ENCODE data around the gene STX8. TPM values are rescaled to one million over a fixed set of nuclear protein-coding genes. Genes with fewer than 3 reads are reported as not detected.

The STX8 gene
- total RNA-seq, 1 experiment from 2014 or later, result 50.3 TPM

DNA sequence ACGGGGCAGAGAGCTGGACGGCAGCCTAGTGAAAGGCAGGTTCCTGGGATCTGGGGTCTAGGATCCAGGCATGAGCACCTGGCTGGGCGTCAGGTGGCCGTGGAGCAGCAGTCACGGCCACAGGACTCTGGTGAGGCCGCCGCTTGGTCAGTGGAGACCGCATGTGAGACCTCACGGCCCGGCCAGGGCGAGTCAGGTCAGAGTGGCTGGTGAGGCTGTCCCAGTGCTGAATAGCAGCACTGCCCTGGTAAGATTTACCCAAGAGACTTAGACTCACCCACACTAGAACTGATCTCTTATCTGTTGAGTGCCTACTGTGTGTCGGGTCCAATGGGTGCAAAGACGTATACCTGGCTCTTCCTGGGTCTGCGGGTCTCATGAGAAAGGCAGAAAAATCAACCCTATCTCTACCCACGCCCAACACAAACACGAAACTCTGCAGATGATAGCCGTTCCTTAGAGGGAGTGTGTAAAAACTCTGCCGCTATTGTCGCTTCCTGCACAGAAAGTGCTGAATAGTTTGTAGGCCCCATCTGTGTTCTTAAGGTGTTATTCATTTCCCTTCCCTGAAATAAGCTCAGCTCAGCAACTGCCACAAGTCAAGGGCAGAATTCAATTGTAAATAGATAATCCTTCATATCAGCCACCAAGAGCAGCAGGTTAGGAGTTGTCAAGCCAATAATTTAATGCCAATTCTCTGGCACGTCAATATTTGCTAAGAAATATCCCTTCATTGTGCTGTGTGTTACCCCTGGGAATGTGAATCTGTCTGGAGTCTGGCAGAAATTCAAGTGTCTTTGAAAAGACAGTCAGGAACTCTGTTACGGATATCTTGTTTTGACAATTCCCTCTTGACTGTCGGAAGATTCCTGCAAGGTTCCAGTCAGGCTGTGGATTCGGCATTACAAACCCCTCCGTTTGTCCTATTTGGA lies 314.3 kb downstream of the STX8 start:
- no peaks in the 10 kb centered on the region for H3K9me3 ChIP-seq (ENCODE audit: control insufficient read depth, insufficient read depth, low read depth, low read length)
- TF ChIP-seq SIN3A (IDR thresholded peaks at IDR 0.05; ENCODE audit: borderline replicate concordance, insufficient read depth, low read depth, low read length) (no peak), TCF7L2 (IDR thresholded peaks at IDR 0.05; ENCODE audit: low read depth, low read length) (no peak), POLR2AphosphoS5 (IDR thresholded peaks at IDR 0.05; ENCODE audit: low read depth, low read length) (no peak)
- TF ChIP-seq, protein P1, sequence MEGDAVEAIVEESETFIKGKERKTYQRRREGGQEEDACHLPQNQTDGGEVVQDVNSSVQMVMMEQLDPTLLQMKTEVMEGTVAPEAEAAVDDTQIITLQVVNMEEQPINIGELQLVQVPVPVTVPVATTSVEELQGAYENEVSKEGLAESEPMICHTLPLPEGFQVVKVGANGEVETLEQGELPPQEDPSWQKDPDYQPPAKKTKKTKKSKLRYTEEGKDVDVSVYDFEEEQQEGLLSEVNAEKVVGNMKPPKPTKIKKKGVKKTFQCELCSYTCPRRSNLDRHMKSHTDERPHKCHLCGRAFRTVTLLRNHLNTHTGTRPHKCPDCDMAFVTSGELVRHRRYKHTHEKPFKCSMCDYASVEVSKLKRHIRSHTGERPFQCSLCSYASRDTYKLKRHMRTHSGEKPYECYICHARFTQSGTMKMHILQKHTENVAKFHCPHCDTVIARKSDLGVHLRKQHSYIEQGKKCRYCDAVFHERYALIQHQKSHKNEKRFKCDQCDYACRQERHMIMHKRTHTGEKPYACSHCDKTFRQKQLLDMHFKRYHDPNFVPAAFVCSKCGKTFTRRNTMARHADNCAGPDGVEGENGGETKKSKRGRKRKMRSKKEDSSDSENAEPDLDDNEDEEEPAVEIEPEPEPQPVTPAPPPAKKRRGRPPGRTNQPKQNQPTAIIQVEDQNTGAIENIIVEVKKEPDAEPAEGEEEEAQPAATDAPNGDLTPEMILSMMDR (IDR thresholded peaks at IDR 0.05), result no peak
- TF ChIP-seq, protein P2, sequence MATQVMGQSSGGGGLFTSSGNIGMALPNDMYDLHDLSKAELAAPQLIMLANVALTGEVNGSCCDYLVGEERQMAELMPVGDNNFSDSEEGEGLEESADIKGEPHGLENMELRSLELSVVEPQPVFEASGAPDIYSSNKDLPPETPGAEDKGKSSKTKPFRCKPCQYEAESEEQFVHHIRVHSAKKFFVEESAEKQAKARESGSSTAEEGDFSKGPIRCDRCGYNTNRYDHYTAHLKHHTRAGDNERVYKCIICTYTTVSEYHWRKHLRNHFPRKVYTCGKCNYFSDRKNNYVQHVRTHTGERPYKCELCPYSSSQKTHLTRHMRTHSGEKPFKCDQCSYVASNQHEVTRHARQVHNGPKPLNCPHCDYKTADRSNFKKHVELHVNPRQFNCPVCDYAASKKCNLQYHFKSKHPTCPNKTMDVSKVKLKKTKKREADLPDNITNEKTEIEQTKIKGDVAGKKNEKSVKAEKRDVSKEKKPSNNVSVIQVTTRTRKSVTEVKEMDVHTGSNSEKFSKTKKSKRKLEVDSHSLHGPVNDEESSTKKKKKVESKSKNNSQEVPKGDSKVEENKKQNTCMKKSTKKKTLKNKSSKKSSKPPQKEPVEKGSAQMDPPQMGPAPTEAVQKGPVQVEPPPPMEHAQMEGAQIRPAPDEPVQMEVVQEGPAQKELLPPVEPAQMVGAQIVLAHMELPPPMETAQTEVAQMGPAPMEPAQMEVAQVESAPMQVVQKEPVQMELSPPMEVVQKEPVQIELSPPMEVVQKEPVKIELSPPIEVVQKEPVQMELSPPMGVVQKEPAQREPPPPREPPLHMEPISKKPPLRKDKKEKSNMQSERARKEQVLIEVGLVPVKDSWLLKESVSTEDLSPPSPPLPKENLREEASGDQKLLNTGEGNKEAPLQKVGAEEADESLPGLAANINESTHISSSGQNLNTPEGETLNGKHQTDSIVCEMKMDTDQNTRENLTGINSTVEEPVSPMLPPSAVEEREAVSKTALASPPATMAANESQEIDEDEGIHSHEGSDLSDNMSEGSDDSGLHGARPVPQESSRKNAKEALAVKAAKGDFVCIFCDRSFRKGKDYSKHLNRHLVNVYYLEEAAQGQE (IDR thresholded peaks at IDR 0.05; ENCODE audit: insufficient read depth in 1 of 2, low read depth in 2 of 2, low read length in 1 of 2), result no peak
- no peak overlapping the region for H3K4me3 ChIP-seq (ENCODE audit: low read depth in 2 of 2, low read length in 2 of 2)
- no peak overlapping the region for H3K27ac ChIP-seq (ENCODE audit: low read length)
- H3K27me3 ChIP-seq (ENCODE audit: control insufficient read depth, insufficient read depth, low read length), result no peaks in the 10 kb centered on the region
- POLR2A ChIA-PET, result no interaction called here
- CTCF ChIA-PET, result no interaction called here
- intact Hi-C loops (cut with micrococcal nuclease; ENCODE audit: unreplicated experiment) (no loop called here), in situ Hi-C loops (cut with HindIII; ENCODE audit: low pct_unique_long_range_greater_than_20kb, low sequenced_read_pairs) (no loop called here)
- ATAC-seq, result no peak
- no peak for DNase-seq (ENCODE audit: low read depth, low spot score)
- BruUV-seq (replicated peaks), result no TSS peak
- no peaks in the 10 kb centered on the region for H3K36me3 ChIP-seq (ENCODE audit: control insufficient read depth, insufficient read depth, low read length)
- H3K4me1 ChIP-seq (ENCODE audit: control insufficient read depth, insufficient read depth, low read length), result peaks cover 22% of the 10 kb centered on the region

DNA sequence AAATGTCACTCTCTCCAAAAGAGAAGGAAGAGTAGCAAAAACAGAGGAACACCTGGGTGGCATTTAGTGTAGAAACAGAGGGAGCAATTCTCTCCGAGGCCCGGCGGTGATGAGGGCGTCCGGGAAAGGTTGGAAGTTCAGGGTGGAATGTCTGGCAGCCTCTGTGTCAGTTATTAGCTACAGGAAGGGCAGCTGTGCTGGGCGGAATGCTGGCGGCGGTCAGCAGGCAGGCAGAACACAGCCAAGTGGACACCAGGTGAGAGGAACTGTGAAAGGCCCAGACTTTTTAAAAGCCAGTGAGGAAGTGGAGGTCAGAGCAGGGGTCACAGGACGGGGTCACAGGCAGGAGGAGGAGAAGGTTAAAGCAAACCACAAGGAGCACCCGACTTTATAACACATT lies 316.2 kb downstream of the STX8 start:
- DNase-seq (ENCODE audit: low read depth, low spot score) (no peak), ATAC-seq (peak; percentile 68)
- Histone ChIP-seq H3K4me1 (ENCODE audit: control insufficient read depth, insufficient read depth, low read length) (peaks cover 26% of the 10 kb centered on the region), H3K4me3 (ENCODE audit: low read depth in 2 of 2, low read length in 2 of 2) (no peak overlapping the region), H3K9me3 (ENCODE audit: control insufficient read depth, insufficient read depth, low read depth, low read length) (no peaks in the 10 kb centered on the region), H3K27ac (ENCODE audit: low read length) (peak overlapping the region; percentile 62), H3K36me3 (ENCODE audit: control insufficient read depth, insufficient read depth, low read length) (no peaks in the 10 kb centered on the region), H3K27me3 (ENCODE audit: control insufficient read depth, insufficient read depth, low read length) (no peaks in the 10 kb centered on the region)
- ChIA-PET CTCF (no interaction called here), POLR2A (interaction anchor here (0.6 kb wide), 1 partner anchor 8 kb away, joined by 13 read pairs; no protein-coding TSS in a partner anchor)
- intact Hi-C loops (cut with micrococcal nuclease; ENCODE audit: unreplicated experiment) (no loop called here), in situ Hi-C loops (cut with HindIII; ENCODE audit: low pct_unique_long_range_greater_than_20kb, low sequenced_read_pairs) (no loop called here)
- TF ChIP-seq, protein P1 (IDR thresholded peaks at IDR 0.05), result no peak
- TF ChIP-seq TCF7L2 (IDR thresholded peaks at IDR 0.05; ENCODE audit: low read depth, low read length) (no peak), SIN3A (IDR thresholded peaks at IDR 0.05; ENCODE audit: borderline replicate concordance, insufficient read depth, low read depth, low read length) (no peak), POLR2AphosphoS5 (IDR thresholded peaks at IDR 0.05; ENCODE audit: low read depth, low read length) (no peak)
- TF ChIP-seq, protein P2 (IDR thresholded peaks at IDR 0.05; ENCODE audit: insufficient read depth in 1 of 2, low read depth in 2 of 2, low read length in 1 of 2), result no peak
- BruUV-seq (replicated peaks), result no TSS peak
